Psoas muscle (tissue), 7 donors: ENCODE data around the gene GABPA. TPM values are rescaled to one million over a fixed set of nuclear protein-coding genes. Genes with fewer than 3 reads are reported as not detected.

Experiments
- polyA plus RNA-seq, 3 donors: library from polyadenylated mRNA; stranded (reverse); fragments of 200-250 nt; gene quantifications; one replicate each; pipeline ENCODE4 v1.2.3, GENCODE V29; 2013
- total RNA-seq, 4 donors: library from RNA; stranded (reverse); fragmentation: NEBNext Ultra II Directional in 2 of 4; extraction: Animal tissue kit (Norgen Biotek cat#: 25700) in 2 of 4; gene quantifications; one replicate each; pipeline versions ENCODE4 v1.2.1 to v1.2.4, GENCODE V29; 2021 to 2023
- donor health status: healthy with polysubstance abuse.
- donor health status: DM: no; HTN: no; CAD: no; lungs with moderate emphysema.
- donor health status: Bipolar disorder and iron deficiency.
- donor health status: healthy.
- donor health status: DM: no; HTN: no; CAD: no.
- donor health status: DM: no; HTN: no; CAD: no.
- donor health status: DM: yes; HTN: yes; CAD: no.

GABPA gene
- total and polyA plus RNA-seq, 7 donors: 5.7 to 22.3 (median 13.1) TPM

Other genes with a start within 250 kb of the GABPA start
- gene MRPL39, start 127.5 kb upstream of the GABPA start, total RNA-seq: 10 to 100 TPM; 40.5 to 44.5 (median 42.0) TPM
- 10 to 100 TPM; 49.5 to 75.0 (median 52.6) TPM for gene MRPL39, start 127.5 kb upstream of the GABPA start, polyA plus RNA-seq
- 10 to 100 TPM in 1 of 4 donors, 1 to 10 TPM in 3; 4.4 to 17.1 (median 7.2) TPM for gene JAM2, start 95.7 kb upstream of the GABPA start, total RNA-seq
- gene JAM2, start 95.7 kb upstream of the GABPA start, polyA plus RNA-seq: 1 to 10 TPM; 3.6 to 4.7 (median 4.3) TPM
- gene ATP5PF, start 68 bp upstream of the GABPA start, total RNA-seq: 100 to 1,000 TPM; 355 to 424 (median 366) TPM
- 1,000 to 10,000 TPM in 2 of 3 donors, 100 to 1,000 TPM in 1; 699 to 1,142 (median 1,010) TPM for gene ATP5PF, start 68 bp upstream of the GABPA start, polyA plus RNA-seq